ENCODE measurements around the gene CPTP. TPM values are rescaled to one million over a fixed set of nuclear protein-coding genes. Genes with fewer than 3 reads are reported as not detected.

Gene CPTP
- total RNA-seq, 1 experiment from 2014 or later: 16.8 TPM

GRCh38 chr1:1341549-1342021 lies 17.0 kb downstream of the CPTP start:
- Histone ChIP-seq H3K27me3 (replicated peaks; ENCODE audit: control insufficient read depth, insufficient read depth, low read length) (no peaks in the 10 kb centered on the region), H3K9me3 (no peaks in the 10 kb centered on the region), H3K4me1 (0 out of 2 replicates have a peak, but pooled peaks cover 6% of the 10 kb centered on the region), H3K36me3 (ENCODE audit: control insufficient read depth, insufficient read depth, low read length) (no peaks in the 10 kb centered on the region; the same call in none of the 2 replicates), H3K4me3 (ENCODE audit: low read depth, low read length) (no peak overlapping the region)
- H3K4me3 Mint-ChIP-seq (ENCODE audit: unreplicated experiment): no peak overlapping the region
- CTCF ChIA-PET: no interaction called here
- POLR2A ChIA-PET: no interaction called here
- no peak for DNase-seq
- TF ChIP-seq CTCF (IDR thresholded peaks at IDR 0.05; ENCODE audit: insufficient read depth in 1 of 2, low read depth in 1 of 2, low read length in 1 of 2, severe bottlenecking in 1 of 2, unreplicated experiment in 1 of 2): no peak
- peaks cover 35% of the 10 kb centered on the region for H3K36me3 Mint-ChIP-seq (ENCODE audit: insufficient read depth, unreplicated experiment)
- no TSS peak for BruUV-seq (replicated peaks)
- H3K4me1 Mint-ChIP-seq (ENCODE audit: low read depth, unreplicated experiment): no peaks in the 10 kb centered on the region
- intact Hi-C loops (cut with micrococcal nuclease; ENCODE audit: unreplicated experiment): loop anchor here (10.0 kb wide), 1 partner anchor 163 kb away; no protein-coding TSS in a partner anchor
- no peak overlapping the region for H3K27ac Mint-ChIP-seq (ENCODE audit: unreplicated experiment)
- H3K27me3 Mint-ChIP-seq (ENCODE audit: insufficient read depth, unreplicated experiment): no peaks in the 10 kb centered on the region
- H3K9me3 Mint-ChIP-seq (ENCODE audit: unreplicated experiment): no peaks in the 10 kb centered on the region

- intact Hi-C loops (cut with micrococcal nuclease; ENCODE audit: unreplicated experiment): loop anchor here (10.0 kb wide), 1 partner anchor 163 kb away; no protein-coding TSS in a partner anchor
- CTCF ChIA-PET: no interaction called here
Observed at GRCh38 chr1:1342061-1342562, 17.5 kb downstream of the CPTP start.

GRCh38 chr1:1342584-1343115 lies 18.0 kb downstream of the CPTP start:
- ChIA-PET CTCF (no interaction called here), POLR2A (no interaction called here)
- Histone ChIP-seq H3K4me3 (ENCODE audit: low read depth, low read length) (no peak overlapping the region), H3K9me3 (no peaks in the 10 kb centered on the region), H3K36me3 (ENCODE audit: control insufficient read depth, insufficient read depth, low read length) (no peaks in the 10 kb centered on the region; the same call in none of the 2 replicates), H3K4me1 (peaks cover 9% of the 10 kb centered on the region), H3K27me3 (replicated peaks; ENCODE audit: control insufficient read depth, insufficient read depth, low read length) (no peaks in the 10 kb centered on the region)
- H3K9me3 Mint-ChIP-seq (ENCODE audit: unreplicated experiment): no peaks in the 10 kb centered on the region
- DNase-seq: no peak
- no TSS peak for BruUV-seq (replicated peaks)
- TF ChIP-seq CTCF (IDR thresholded peaks at IDR 0.05; ENCODE audit: insufficient read depth in 1 of 2, low read depth in 1 of 2, low read length in 1 of 2, severe bottlenecking in 1 of 2, unreplicated experiment in 1 of 2): no peak
- H3K27ac Mint-ChIP-seq (ENCODE audit: unreplicated experiment): no peak overlapping the region
- intact Hi-C loops (cut with micrococcal nuclease; ENCODE audit: unreplicated experiment): loop anchor here (10.0 kb wide), 1 partner anchor 162 kb away; no protein-coding TSS in a partner anchor
- no peaks in the 10 kb centered on the region for H3K4me1 Mint-ChIP-seq (ENCODE audit: low read depth, unreplicated experiment)
- no peak overlapping the region for H3K4me3 Mint-ChIP-seq (ENCODE audit: unreplicated experiment)
- peaks cover 28% of the 10 kb centered on the region for H3K36me3 Mint-ChIP-seq (ENCODE audit: insufficient read depth, unreplicated experiment)
- no peaks in the 10 kb centered on the region for H3K27me3 Mint-ChIP-seq (ENCODE audit: insufficient read depth, unreplicated experiment)

More at GRCh38 chr1:1342061-1342562, 17.5 kb downstream of the CPTP start:
- BruUV-seq (replicated peaks): no TSS peak
- no peak for DNase-seq
- TF ChIP-seq CTCF (IDR thresholded peaks at IDR 0.05; ENCODE audit: insufficient read depth in 1 of 2, low read depth in 1 of 2, low read length in 1 of 2, severe bottlenecking in 1 of 2, unreplicated experiment in 1 of 2): no peak
- Mint-ChIP-seq H3K4me1 (ENCODE audit: low read depth, unreplicated experiment) (no peaks in the 10 kb centered on the region), H3K27ac (ENCODE audit: unreplicated experiment) (no peak overlapping the region), H3K9me3 (ENCODE audit: unreplicated experiment) (no peaks in the 10 kb centered on the region), H3K36me3 (ENCODE audit: insufficient read depth, unreplicated experiment) (peaks cover 34% of the 10 kb centered on the region), H3K4me3 (ENCODE audit: unreplicated experiment) (no peak overlapping the region), H3K27me3 (ENCODE audit: insufficient read depth, unreplicated experiment) (no peaks in the 10 kb centered on the region)
- 0 out of 2 replicates have a peak, but pooled peaks cover 6% of the 10 kb centered on the region for H3K4me1 ChIP-seq
- no peak overlapping the region for H3K4me3 ChIP-seq (ENCODE audit: low read depth, low read length)
- POLR2A ChIA-PET: no interaction called here
- no peaks in the 10 kb centered on the region; the same call in none of the 2 replicates for H3K36me3 ChIP-seq (ENCODE audit: control insufficient read depth, insufficient read depth, low read length)
- no peaks in the 10 kb centered on the region for H3K9me3 ChIP-seq
- no peaks in the 10 kb centered on the region for H3K27me3 ChIP-seq (replicated peaks; ENCODE audit: control insufficient read depth, insufficient read depth, low read length)
